GM10847 (cell line): Measurements from ENCODE around the gene TC2N.

ENCODE experiments used
- POLR2A ChIP-seq: IDR thresholded peaks from 2 replicates; pipeline ENCODE4 v1.6.1; 2011; ENCODE audit not compliant: insufficient read length; ENCODE audit errors: extremely low read depth

The TC2N gene

GRCh38 chr14:91858536-91859275, 8.6 kb downstream of the TC2N start:
- TF ChIP-seq POLR2A = no peak

GRCh38 chr14:91857614-91858013, 9.7 kb downstream of the TC2N start:
- TF ChIP-seq POLR2A = no peak

- TF ChIP-seq POLR2A = no peak
Observed at GRCh38 chr14:91854327-91854934, 12.9 kb downstream of the TC2N start.

- no peak for TF ChIP-seq POLR2A
Observed at GRCh38 chr14:91851563-91851962, 15.8 kb downstream of the TC2N start.

- TF ChIP-seq POLR2A = no peak
Observed at GRCh38 chr14:91848504-91849001, 18.8 kb downstream of the TC2N start.

- no peak for TF ChIP-seq POLR2A
Observed at GRCh38 chr14:91847693-91848092, 19.6 kb downstream of the TC2N start.

- TF ChIP-seq POLR2A = no peak
Observed at GRCh38 chr14:91845652-91846051, 21.7 kb downstream of the TC2N start.

- TF ChIP-seq POLR2A = no peak
Observed at GRCh38 chr14:91844029-91844428, 23.3 kb downstream of the TC2N start.

- TF ChIP-seq POLR2A = no peak
Observed at GRCh38 chr14:91843437-91843836, 23.9 kb downstream of the TC2N start.

GRCh38 chr14:91841065-91841464, 26.3 kb downstream of the TC2N start:
- no peak for TF ChIP-seq POLR2A

GRCh38 chr14:91839749-91840148, 27.6 kb downstream of the TC2N start:
- TF ChIP-seq POLR2A = no peak

GRCh38 chr14:91837076-91837475, 30.3 kb downstream of the TC2N start:
- no peak for TF ChIP-seq POLR2A

GRCh38 chr14:91835920-91836843, 31.2 kb downstream of the TC2N start:
- TF ChIP-seq POLR2A = no peak

- TF ChIP-seq POLR2A = no peak
Observed at GRCh38 chr14:91835197-91835919, 32.0 kb downstream of the TC2N start.

GRCh38 chr14:91834571-91834970, 32.8 kb downstream of the TC2N start:
- no peak for TF ChIP-seq POLR2A

GRCh38 chr14:91831337-91831736, 36.0 kb downstream of the TC2N start:
- TF ChIP-seq POLR2A = no peak

- no peak for TF ChIP-seq POLR2A
Observed at GRCh38 chr14:91830777-91831176, 36.6 kb downstream of the TC2N start.
